PC-3 (cell line): Measurements from ENCODE around the gene LRCH1.

Experiments used
- CTCF ChIP-seq: fragments of 300-600 bp; sonication (generic); conservative IDR thresholded peaks from 2 replicates; pipeline ENCODE4 v1.5.1; 2017; ENCODE audit warnings: antibody characterized with exemption, low read depth, mild to moderate bottlenecking, low read length
- EZH2 ChIP-seq: fragments of 300-600 bp; sonication (generic); IDR thresholded peaks from one replicate; pipeline ENCODE4 v1.6.1; 2017; ENCODE audit warnings: antibody characterized with exemption, mild to moderate bottlenecking, low read length; ENCODE audit not compliant: unreplicated experiment

GRCh38 chr13:46615888-46616531 lies 63.0 kb downstream of the LRCH1 start:
- TF ChIP-seq CTCF (no peak), EZH2 (no peak)
